ENCODE measurements around the gene IFI30. TPM values are rescaled to one million over a fixed set of nuclear protein-coding genes. Genes with fewer than 3 reads are reported as not detected.

The IFI30 gene
- total RNA-seq, 1 experiment from 2014 or later = 9.1 TPM

DNA sequence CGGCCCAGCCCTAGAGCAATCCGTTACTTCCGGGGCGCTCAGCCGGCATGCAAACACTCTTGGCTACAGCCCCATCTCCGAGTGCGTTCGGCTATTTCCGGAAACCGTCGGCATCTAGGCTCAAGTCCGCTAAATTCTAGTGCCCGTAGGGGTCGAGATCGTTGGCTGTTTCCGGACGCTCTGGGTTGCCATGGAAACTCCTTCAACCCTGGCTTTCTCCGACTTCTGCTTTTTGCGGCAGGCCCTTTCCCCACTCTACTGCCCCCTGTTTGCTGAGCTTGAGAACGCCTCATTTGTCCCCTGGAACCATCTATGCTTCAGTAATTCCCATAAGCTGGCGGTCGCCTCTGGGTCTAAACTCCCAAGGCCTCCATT is 21.2 kb upstream of the IFI30 start:
- POLR2A ChIA-PET = interaction anchor here (0.6 to 2.2 kb wide), 11 partner anchors 8 to 140 kb away, joined by 3 to 21 read pairs (median 5); partner anchors contain the start of gene JUND
- H3K9me3 Mint-ChIP-seq (ENCODE audit: unreplicated experiment) = no peaks in the 10 kb centered on the region
- peak; percentile 97 for DNase-seq (ENCODE audit: unreplicated experiment)
- peaks cover 26% of the 10 kb centered on the region for H3K4me1 Mint-ChIP-seq (ENCODE audit: insufficient read depth, unreplicated experiment)
- H3K4me3 Mint-ChIP-seq (ENCODE audit: unreplicated experiment) = peak overlapping the region; percentile 88
- peaks cover 23% of the 10 kb centered on the region for H3K36me3 Mint-ChIP-seq (ENCODE audit: insufficient read depth, unreplicated experiment)
- H3K27me3 Mint-ChIP-seq (ENCODE audit: insufficient read depth, unreplicated experiment) = no peaks in the 10 kb centered on the region
- CTCF ChIA-PET = interaction anchor here (0.7 to 2.3 kb wide), 9 partner anchors 9 to 388 kb away, joined by 3 to 15 read pairs (median 3); no protein-coding TSS in a partner anchor
- BruUV-seq (replicated peaks) = no TSS peak
- peak overlapping the region; percentile 99 for H3K27ac Mint-ChIP-seq (ENCODE audit: low read depth, unreplicated experiment)
- TF ChIP-seq, protein P1, sequence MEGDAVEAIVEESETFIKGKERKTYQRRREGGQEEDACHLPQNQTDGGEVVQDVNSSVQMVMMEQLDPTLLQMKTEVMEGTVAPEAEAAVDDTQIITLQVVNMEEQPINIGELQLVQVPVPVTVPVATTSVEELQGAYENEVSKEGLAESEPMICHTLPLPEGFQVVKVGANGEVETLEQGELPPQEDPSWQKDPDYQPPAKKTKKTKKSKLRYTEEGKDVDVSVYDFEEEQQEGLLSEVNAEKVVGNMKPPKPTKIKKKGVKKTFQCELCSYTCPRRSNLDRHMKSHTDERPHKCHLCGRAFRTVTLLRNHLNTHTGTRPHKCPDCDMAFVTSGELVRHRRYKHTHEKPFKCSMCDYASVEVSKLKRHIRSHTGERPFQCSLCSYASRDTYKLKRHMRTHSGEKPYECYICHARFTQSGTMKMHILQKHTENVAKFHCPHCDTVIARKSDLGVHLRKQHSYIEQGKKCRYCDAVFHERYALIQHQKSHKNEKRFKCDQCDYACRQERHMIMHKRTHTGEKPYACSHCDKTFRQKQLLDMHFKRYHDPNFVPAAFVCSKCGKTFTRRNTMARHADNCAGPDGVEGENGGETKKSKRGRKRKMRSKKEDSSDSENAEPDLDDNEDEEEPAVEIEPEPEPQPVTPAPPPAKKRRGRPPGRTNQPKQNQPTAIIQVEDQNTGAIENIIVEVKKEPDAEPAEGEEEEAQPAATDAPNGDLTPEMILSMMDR (IDR thresholded peaks at IDR 0.05; ENCODE audit: unreplicated experiment) = peak; percentile 68
- intact Hi-C loops (cut with micrococcal nuclease) = loop anchor here (1.0 to 10.0 kb wide), 2 partner anchors 39 to 148 kb away; partner anchors contain the start of gene ARRDC2

DNA sequence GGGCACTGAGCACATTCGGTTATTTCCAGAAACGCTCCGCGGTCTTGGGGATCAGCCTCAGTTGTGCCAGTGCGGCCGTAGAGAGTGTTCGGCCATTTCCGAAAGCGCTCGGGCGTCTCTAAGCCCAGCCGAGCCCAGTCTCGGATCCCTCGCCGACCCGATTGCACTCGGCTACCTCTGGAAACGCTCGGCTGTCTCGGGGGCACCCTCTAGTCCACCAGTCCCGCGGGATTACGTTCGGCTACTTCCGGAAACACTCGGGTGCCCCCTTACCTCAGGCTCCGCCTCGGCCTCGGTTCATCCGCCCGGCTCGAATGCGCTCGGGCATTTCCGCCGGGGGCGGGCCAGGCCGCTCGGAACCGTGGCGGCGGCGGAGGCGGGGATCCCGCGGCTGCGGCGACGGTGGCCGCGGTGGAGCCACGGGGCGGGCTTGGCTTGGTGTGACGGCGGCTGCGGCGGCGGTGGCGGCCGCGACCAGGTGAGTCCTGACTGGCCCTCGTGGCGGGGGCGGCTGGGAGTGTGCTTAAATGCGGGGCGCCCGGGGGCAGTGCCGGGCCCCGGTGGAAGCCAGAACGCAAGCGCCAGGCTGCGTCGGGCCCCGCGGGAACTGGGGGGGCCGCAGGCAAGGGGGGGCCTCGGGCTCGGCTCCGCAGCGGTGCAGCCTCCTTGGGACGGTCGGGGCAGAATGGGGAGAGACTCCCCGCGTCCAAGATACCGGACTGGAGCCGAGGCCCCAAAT is 20.6 kb upstream of the IFI30 start, which contains the start of gene PIK3R2:
TSS of gene PIK3R2 (plus strand) at position 347 of the 739 bp plus-strand sequence. CDS start 2,717 bp downstream, outside the sequence.
- Mint-ChIP-seq H3K36me3 (ENCODE audit: insufficient read depth, unreplicated experiment) (peaks cover 18% of the 10 kb centered on the region), H3K27me3 (ENCODE audit: insufficient read depth, unreplicated experiment) (no peaks in the 10 kb centered on the region), H3K4me1 (ENCODE audit: insufficient read depth, unreplicated experiment) (peaks cover 31% of the 10 kb centered on the region), H3K4me3 (ENCODE audit: unreplicated experiment) (peak within 1 kb of the TSS; percentile 88), H3K9me3 (ENCODE audit: unreplicated experiment) (no peaks in the 10 kb centered on the region), H3K27ac (ENCODE audit: low read depth, unreplicated experiment) (peak within 1 kb of the TSS; percentile 99)
- peak; percentile 99 for DNase-seq (ENCODE audit: unreplicated experiment)
- POLR2A ChIA-PET = interaction anchor here (0.6 to 2.2 kb wide), 9 partner anchors 8 to 136 kb away, joined by 3 to 21 read pairs (median 7); partner anchors contain the start of gene JUND
- BruUV-seq (replicated peaks) = no TSS peak
- intact Hi-C loops (cut with micrococcal nuclease) = loop anchor here (1.0 to 10.0 kb wide), 2 partner anchors 40 to 148 kb away; partner anchors contain the start of gene ARRDC2
- CTCF ChIA-PET = interaction anchor here (0.7 to 2.3 kb wide), 7 partner anchors 9 to 388 kb away, joined by 3 to 15 read pairs (median 3); no protein-coding TSS in a partner anchor
- TF ChIP-seq, protein P1 (IDR thresholded peaks at IDR 0.05; ENCODE audit: unreplicated experiment) = no peak

DNA sequence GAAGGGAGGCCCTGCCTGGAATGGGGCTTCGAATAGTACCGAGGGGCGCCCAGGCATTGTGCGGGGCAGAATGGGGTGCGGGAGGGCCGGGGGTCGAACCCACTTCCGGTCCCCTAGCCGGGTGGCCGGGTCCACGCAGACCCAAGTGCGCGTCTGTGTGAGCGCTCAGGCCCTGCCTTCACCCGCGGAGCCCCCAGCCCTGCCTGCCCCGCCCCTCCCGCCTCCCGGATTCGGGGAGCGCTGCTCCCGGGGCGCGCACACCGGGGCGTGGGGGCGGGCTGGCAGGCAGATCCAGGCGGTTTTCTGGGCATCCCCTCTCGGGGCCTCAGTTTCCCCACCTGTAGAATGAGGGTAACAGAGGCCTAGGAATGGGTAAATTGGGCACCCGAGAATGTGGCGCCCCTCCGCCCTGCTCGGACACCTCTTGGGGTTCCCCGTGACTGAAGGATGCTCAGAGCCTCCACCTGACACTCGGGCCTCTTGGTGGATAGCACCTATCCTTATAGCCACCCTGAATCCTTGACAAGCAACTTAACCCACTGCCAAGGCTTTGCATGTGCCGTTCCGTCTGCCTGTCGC is 20.0 kb upstream of the IFI30 start:
- intact Hi-C loops (cut with micrococcal nuclease) = loop anchor here (10.0 kb wide), 1 partner anchor 149 kb away; the partner anchor contains the start of gene ARRDC2
- no peaks in the 10 kb centered on the region for H3K9me3 Mint-ChIP-seq (ENCODE audit: unreplicated experiment)
- TF ChIP-seq, protein P1 (IDR thresholded peaks at IDR 0.05; ENCODE audit: unreplicated experiment) = no peak
- POLR2A ChIA-PET = interaction anchor here (1.0 kb wide), 1 partner anchor 39 kb away, joined by 5 read pairs; the partner anchor contains the start of gene MPV17L2
- peak overlapping the region; percentile 88 for H3K4me3 Mint-ChIP-seq (ENCODE audit: unreplicated experiment)
- no peaks in the 10 kb centered on the region for H3K27me3 Mint-ChIP-seq (ENCODE audit: insufficient read depth, unreplicated experiment)
- DNase-seq (ENCODE audit: unreplicated experiment) = no peak
- H3K4me1 Mint-ChIP-seq (ENCODE audit: insufficient read depth, unreplicated experiment) = peaks cover 31% of the 10 kb centered on the region
- CTCF ChIA-PET = interaction anchor here (1.0 kb wide), 1 partner anchor 126 kb away, joined by 4 read pairs; no protein-coding TSS in a partner anchor
- BruUV-seq (replicated peaks) = no TSS peak
- peak overlapping the region; percentile 88 for H3K27ac Mint-ChIP-seq (ENCODE audit: low read depth, unreplicated experiment)
- peaks cover 15% of the 10 kb centered on the region for H3K36me3 Mint-ChIP-seq (ENCODE audit: insufficient read depth, unreplicated experiment)
